Mesenchymal stem cell (in vitro differentiated cells and primary cell): ENCODE results near the gene TUFM.
"Not testable (repeated sequence)": the region's sequence is repeated elsewhere in the genome, so short reads cannot be mapped to it uniquely, and the experiment has no call there.

Experiments
- DNase-seq: peaks from one replicate; pipeline ENCODE4 v3.0.0-alpha.2; 2013
- H2AFZ ChIP-seq: one replicate; pipeline ENCODE4 v1.6.1; 2013; ENCODE audit warnings: low read depth, mild to moderate bottlenecking, control low read depth, inconsistent platforms, low read length, moderate library complexity
- H2AK5ac ChIP-seq: 2 replicates; pipeline ENCODE4 v1.6.1; 2013; ENCODE audit warnings: low read length, moderate library complexity, mild to moderate bottlenecking, inconsistent platforms; ENCODE audit not compliant: severe bottlenecking
- H2BK120ac ChIP-seq: one replicate; pipeline ENCODE4 v1.6.1; 2013; ENCODE audit warnings: low read depth, mild to moderate bottlenecking, inconsistent platforms, low read length, moderate library complexity
- H2BK12ac ChIP-seq, 2 experiments: one replicate each; pipeline ENCODE4 v1.6.1; 2013; ENCODE audit warnings: inconsistent platforms in 2 of 2, low read length in 2 of 2, mild to moderate bottlenecking in 2 of 2, moderate library complexity in 2 of 2, control low read depth in 1 of 2
- H2BK15ac ChIP-seq: one replicate; pipeline ENCODE4 v1.6.1; 2013; ENCODE audit warnings: mild to moderate bottlenecking, low read depth, inconsistent platforms; ENCODE audit not compliant: poor library complexity, severe bottlenecking
- H2BK5ac ChIP-seq: 2 replicates; pipeline ENCODE4 v1.6.1; 2013; ENCODE audit warnings: low read depth, mild to moderate bottlenecking, low read length, control low read depth, inconsistent platforms; ENCODE audit not compliant: poor library complexity, severe bottlenecking
- H3K14ac ChIP-seq, 2 experiments: one replicate each; pipeline ENCODE4 v1.6.1; 2013; ENCODE audit warnings: inconsistent platforms in 2 of 2, low read length in 2 of 2, control low read depth in 1 of 2, mild to moderate bottlenecking in 1 of 2, moderate library complexity in 1 of 2
- H3K18ac ChIP-seq, 2 experiments: one replicate each; pipeline ENCODE4 v1.6.1; 2013; ENCODE audit warnings: inconsistent platforms in 2 of 2, low read length in 2 of 2, control low read depth in 1 of 2, low read depth in 1 of 2, mild to moderate bottlenecking in 1 of 2
- H3K23ac ChIP-seq, 2 experiments: one replicate each; pipeline ENCODE4 v1.6.1; 2013; ENCODE audit warnings: inconsistent platforms in 2 of 2, low read length in 2 of 2, mild to moderate bottlenecking in 2 of 2, moderate library complexity in 2 of 2, control low read depth in 1 of 2
- H3K27ac ChIP-seq: 2 replicates; pipeline ENCODE4 v1.5.1; 2013; ENCODE audit warnings: mild to moderate bottlenecking, moderate library complexity, low read length, control low read depth, inconsistent platforms; ENCODE audit not compliant: poor library complexity, severe bottlenecking
- H3K27me3 ChIP-seq, 2 experiments: 2 replicates each; pipeline versions ENCODE4 v1.6.1 to v1.7.0; 2013; ENCODE audit warnings: low read length in 2 of 2, mild to moderate bottlenecking in 2 of 2, moderate library complexity in 2 of 2, control low read depth in 1 of 2, inconsistent platforms in 1 of 2; ENCODE audit not compliant: control insufficient read depth in 1 of 2, insufficient read depth in 1 of 2
- H3K36me3 ChIP-seq, 2 experiments: 2 replicates each; pipeline versions ENCODE4 v1.6.1 to v1.7.0; 2013; ENCODE audit warnings: low read length in 2 of 2, control low read depth in 1 of 2, inconsistent platforms in 1 of 2, low read depth in 1 of 2, mild to moderate bottlenecking in 1 of 2; ENCODE audit not compliant: insufficient read depth in 2 of 2, control insufficient read depth in 1 of 2
- H3K4ac ChIP-seq, 2 experiments: one replicate each; pipeline ENCODE4 v1.6.1; 2013; ENCODE audit warnings: inconsistent platforms in 2 of 2, low read length in 2 of 2, mild to moderate bottlenecking in 2 of 2, moderate library complexity in 2 of 2, control low read depth in 1 of 2, low read depth in 1 of 2
- H3K4me1 ChIP-seq: 2 replicates; pipeline ENCODE4 v1.6.1; 2013; ENCODE audit warnings: low read depth, low read length, control low read depth; ENCODE audit not compliant: control insufficient read depth, insufficient read depth
- H3K4me2 ChIP-seq: 2 replicates; pipeline ENCODE4 v1.6.1; 2013; ENCODE audit warnings: low read length, mild to moderate bottlenecking, inconsistent platforms; ENCODE audit not compliant: poor library complexity, severe bottlenecking
- H3K4me3 ChIP-seq, 2 experiments: 2 replicates each; pipeline versions ENCODE4 v1.5.1 to v1.7.0; 2013; ENCODE audit warnings: low read length in 2 of 2, mild to moderate bottlenecking in 2 of 2, control low read depth in 1 of 2, low read depth in 1 of 2; ENCODE audit not compliant: insufficient read depth in 1 of 2
- H3K79me1 ChIP-seq: replicated peaks from 2 replicates; pipeline ENCODE4 v1.6.1; 2013; ENCODE audit warnings: mild to moderate bottlenecking, control low read depth, low read length, inconsistent platforms; ENCODE audit not compliant: poor library complexity, severe bottlenecking
- H3K9ac ChIP-seq: 2 replicates; pipeline ENCODE4 v1.7.0; 2013; ENCODE audit warnings: mild to moderate bottlenecking, low read length, moderate library complexity
- H3K9me3 ChIP-seq: 2 replicates; pipeline ENCODE4 v1.7.0; 2013; ENCODE audit warnings: mild to moderate bottlenecking, low read length; ENCODE audit not compliant: control insufficient read depth
- H4K8ac ChIP-seq: one replicate; pipeline ENCODE4 v1.6.1; 2013; ENCODE audit warnings: inconsistent platforms, mild to moderate bottlenecking, low read length, moderate library complexity
- H4K91ac ChIP-seq: one replicate; pipeline ENCODE4 v1.6.1; 2013; ENCODE audit warnings: mild to moderate bottlenecking, low read length, inconsistent platforms
- WGBS: methylation state at CpG from one replicate; pipeline ENCODE4 v1.1.7; 2013; ENCODE audit warnings: mixed read lengths; 5-methylcytosine and 5-hydroxymethylcytosine counted together

The TUFM gene

DNA sequence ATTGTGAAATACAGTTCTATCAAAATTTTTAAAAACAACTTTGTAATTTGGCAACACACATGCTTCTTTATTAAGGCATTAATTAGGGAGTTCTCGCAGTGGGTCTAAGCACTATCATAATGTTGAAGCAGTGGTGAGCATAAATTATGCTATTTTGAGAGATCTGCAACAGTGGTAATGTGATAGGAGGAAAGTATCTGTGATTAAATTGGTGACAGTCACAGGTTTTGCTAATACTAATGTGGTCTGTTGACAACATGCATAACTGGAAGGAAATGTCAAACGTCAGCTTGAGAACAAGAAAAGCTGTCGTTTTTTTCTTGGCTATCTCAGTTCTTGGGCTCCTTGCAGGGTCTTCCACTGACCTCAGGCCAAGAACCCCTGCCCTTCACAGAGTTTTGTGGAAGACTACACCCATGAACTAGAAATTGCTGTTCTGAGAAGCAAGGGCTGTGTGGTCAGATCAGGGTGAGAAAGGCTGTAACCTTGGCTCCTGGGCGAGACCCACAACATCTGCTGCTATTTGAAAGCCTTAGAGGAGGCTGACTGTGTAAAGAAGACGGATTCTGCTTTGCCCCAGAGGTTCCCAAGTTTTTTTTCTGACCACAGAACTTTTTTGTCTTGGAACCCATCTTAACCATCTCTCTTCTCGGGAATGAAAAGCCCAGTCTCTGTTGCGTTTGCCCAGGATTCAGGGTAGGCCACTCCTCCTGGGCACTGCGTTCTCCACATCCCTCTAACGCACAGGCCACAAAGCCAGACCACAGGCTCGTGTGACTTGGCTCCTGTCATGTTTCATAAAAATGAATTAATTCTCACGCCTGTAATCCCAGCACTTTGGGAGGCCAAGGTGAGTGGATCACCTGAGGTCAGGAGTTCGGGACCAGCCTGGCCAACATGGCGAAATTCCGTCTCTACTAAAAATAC lies 46.1 kb upstream of the TUFM start:
- WGBS, result 91% methylated on average over 14 of the region's 14 CpGs
- Histone ChIP-seq H2BK12ac (no peak overlapping the region), H3K4ac (no peak overlapping the region), H4K91ac (no peak overlapping the region), H4K8ac (no peak overlapping the region), H3K27me3 (no peaks in the 10 kb centered on the region), H3K18ac (no peak overlapping the region), H3K23ac (no peak overlapping the region), H3K9ac (no peak overlapping the region), H3K14ac (no peak overlapping the region), H3K4me1 (peaks cover 8% of the 10 kb centered on the region), H3K27ac (no peak overlapping the region), H3K4me3 (no peak overlapping the region), H3K79me1 (no peaks in the 10 kb centered on the region), H3K4me2 (no peak overlapping the region), H2AFZ (no peak overlapping the region), H3K9me3 (no peaks in the 10 kb centered on the region), H2BK5ac (no peak overlapping the region), H2AK5ac (no peak overlapping the region), H3K36me3 (peaks cover 0 to 19% of the 10 kb centered on the region in 2 experiments), H2BK120ac (no peak overlapping the region), H2BK15ac (no peak overlapping the region)
- no peak for DNase-seq

DNA sequence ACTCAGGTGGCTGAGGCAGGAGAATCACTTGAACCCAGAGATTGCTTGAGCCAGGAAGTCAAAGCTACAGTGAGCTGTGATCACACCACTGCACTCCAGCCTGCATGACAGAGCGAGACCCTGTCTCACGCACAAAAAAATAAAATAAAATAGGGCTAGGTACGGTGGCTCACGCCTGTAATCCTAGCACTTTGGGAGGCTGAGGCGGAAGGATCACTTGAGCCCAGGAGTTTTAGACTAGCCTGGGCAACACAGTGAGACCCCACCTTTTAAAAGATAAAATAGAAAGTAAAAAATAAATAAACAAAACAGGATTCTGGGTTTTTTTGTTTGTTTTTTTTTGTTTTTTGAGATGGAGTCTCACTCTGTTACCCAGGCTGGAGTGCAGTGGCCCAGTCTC lies 44.2 kb upstream of the TUFM start:
- H4K91ac ChIP-seq, H3K4me2 ChIP-seq, H3K4me3 ChIP-seq, DNase-seq, H3K27me3 ChIP-seq, H2BK120ac ChIP-seq, H3K14ac ChIP-seq, H3K23ac ChIP-seq, H2BK5ac ChIP-seq, H2AFZ ChIP-seq, H2AK5ac ChIP-seq, H3K4ac ChIP-seq, H2BK12ac ChIP-seq, H4K8ac ChIP-seq, H3K9me3 ChIP-seq, H3K18ac ChIP-seq, H3K9ac ChIP-seq, H3K27ac ChIP-seq, H2BK15ac ChIP-seq, H3K79me1 ChIP-seq: not testable (repeated sequence)
- peaks cover 0 to 22% of the 10 kb centered on the region in 2 experiments for H3K36me3 ChIP-seq
- 100% methylated on average over 5 of the region's 5 CpGs for WGBS
- H3K4me1 ChIP-seq, result peaks cover 13% of the 10 kb centered on the region

DNA sequence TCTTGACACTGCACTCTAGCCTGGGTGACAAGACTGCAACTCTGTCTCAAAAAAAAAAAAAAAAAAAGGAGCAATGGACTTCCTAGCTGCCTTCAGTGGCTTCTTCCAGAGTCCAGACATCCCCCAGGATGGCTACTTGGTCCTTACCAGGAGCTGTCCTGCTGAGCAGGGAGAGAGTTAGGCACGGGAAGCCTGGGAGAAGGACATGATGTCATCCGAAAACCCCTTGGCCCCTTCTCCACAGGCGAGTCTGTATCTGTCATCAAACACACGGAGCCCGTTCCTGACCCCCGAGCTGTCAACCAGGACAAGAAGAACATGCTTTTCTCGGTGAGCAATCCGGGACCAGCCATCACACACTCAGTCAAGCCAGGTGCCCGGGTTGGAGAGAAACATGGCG lies 40.8 kb upstream of the TUFM start:
- H2BK12ac ChIP-seq, result no peak overlapping the region
- H2BK15ac ChIP-seq, result no peak overlapping the region
- H3K4me1 ChIP-seq, result peaks cover 13% of the 10 kb centered on the region
- no peak overlapping the region for H3K4me3 ChIP-seq
- H3K36me3 ChIP-seq, result peaks cover 0 to 15% of the 10 kb centered on the region in 2 experiments
- DNase-seq, result no peak
- H3K14ac ChIP-seq, result no peak overlapping the region
- no peak overlapping the region for H3K4me2 ChIP-seq
- no peak overlapping the region for H3K23ac ChIP-seq
- H4K91ac ChIP-seq, result no peak overlapping the region
- H4K8ac ChIP-seq, result no peak overlapping the region
- no peak overlapping the region for H3K9ac ChIP-seq
- H2BK5ac ChIP-seq, result no peak overlapping the region
- H3K79me1 ChIP-seq, result no peaks in the 10 kb centered on the region
- H3K27me3 ChIP-seq, result peaks cover 0 to 23% of the 10 kb centered on the region in 2 experiments
- 86% methylated on average over 10 of the region's 10 CpGs for WGBS
- no peak overlapping the region for H2BK120ac ChIP-seq
- H3K27ac ChIP-seq, result no peak overlapping the region
- no peak overlapping the region for H3K4ac ChIP-seq
- no peaks in the 10 kb centered on the region for H3K9me3 ChIP-seq
- H2AK5ac ChIP-seq, result no peak overlapping the region
- no peak overlapping the region for H2AFZ ChIP-seq
- H3K18ac ChIP-seq, result no peak overlapping the region

DNA sequence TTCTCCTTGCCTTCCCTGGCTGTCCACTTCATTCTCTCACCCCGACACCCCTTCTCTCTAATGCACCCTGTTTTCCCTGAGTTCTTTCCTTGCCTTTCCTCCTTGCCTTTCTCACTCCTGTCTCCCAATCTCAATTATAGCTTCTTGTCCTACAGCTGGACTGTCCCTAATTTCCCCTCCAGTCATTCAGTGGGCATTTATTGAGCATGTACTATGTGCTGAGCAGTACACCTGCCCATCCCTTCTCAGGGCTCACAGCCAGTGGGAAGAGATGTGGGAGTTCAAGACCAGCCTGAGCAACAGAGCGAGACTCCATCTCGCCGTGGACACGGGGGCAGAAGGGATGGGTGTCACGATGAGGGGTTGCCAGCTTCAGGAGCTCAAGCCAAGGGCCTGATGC lies 37.9 kb upstream of the TUFM start:
- no peak overlapping the region for H2BK12ac ChIP-seq
- no peak overlapping the region for H3K14ac ChIP-seq
- no peak overlapping the region for H3K4me3 ChIP-seq
- H2BK120ac ChIP-seq, result no peak overlapping the region
- H3K79me1 ChIP-seq, result peaks cover 4% of the 10 kb centered on the region
- H4K8ac ChIP-seq, result no peak overlapping the region
- peaks cover 4 to 34% of the 10 kb centered on the region in 2 experiments for H3K27me3 ChIP-seq
- H2AK5ac ChIP-seq, result no peak overlapping the region
- H3K18ac ChIP-seq, result no peak overlapping the region
- no peak overlapping the region for H4K91ac ChIP-seq
- no peaks in the 10 kb centered on the region for H3K9me3 ChIP-seq
- no peak overlapping the region for H2BK5ac ChIP-seq
- DNase-seq, result no peak
- peaks cover 23% of the 10 kb centered on the region for H3K4me1 ChIP-seq
- no peak overlapping the region for H2AFZ ChIP-seq
- WGBS, result 96% methylated on average over 6 of the region's 6 CpGs
- no peak overlapping the region for H3K4ac ChIP-seq
- no peak overlapping the region for H3K27ac ChIP-seq
- H3K4me2 ChIP-seq, result no peak overlapping the region
- H3K9ac ChIP-seq, result no peak overlapping the region
- H3K36me3 ChIP-seq, result peaks cover 0 to 15% of the 10 kb centered on the region in 2 experiments
- no peak overlapping the region for H2BK15ac ChIP-seq
- no peak overlapping the region for H3K23ac ChIP-seq
